HG02943 (cell line): ENCODE data around the gene MESD.

Source experiments
- ATAC-seq: cut with Tn5 transposase; IDR thresholded peaks from one replicate; pipeline ENCODE4 v1.9.1; 2021; ENCODE audit warnings: mild to moderate bottlenecking, low read depth, moderate library complexity; ENCODE audit not compliant: unreplicated experiment

Gene MESD

GRCh38 chr15:80989518-80990478, at the start of gene MESD:
MESD (minus strand) TSS chr15:80989819; CDS start chr15:80989791, 28 bp downstream.
- peak; percentile 94 for ATAC-seq

GRCh38 chr15:81038975-81039607, 49.5 kb upstream of the MESD start:
- no peak for ATAC-seq

- no peak for ATAC-seq
Measured at GRCh38 chr15:81037952-81038743, 48.5 kb upstream of the MESD start.

- no peak for ATAC-seq
Measured at GRCh38 chr15:81033508-81033907, 43.9 kb upstream of the MESD start.

- ATAC-seq, result no peak
Measured at GRCh38 chr15:81032818-81033217, 43.2 kb upstream of the MESD start.

GRCh38 chr15:81032355-81032754, 42.7 kb upstream of the MESD start:
- no peak for ATAC-seq

- ATAC-seq, result no peak
Measured at GRCh38 chr15:81031203-81031602, 41.6 kb upstream of the MESD start.

GRCh38 chr15:81030301-81030750, 40.7 kb upstream of the MESD start:
- no peak for ATAC-seq

GRCh38 chr15:81029414-81030300, 40.0 kb upstream of the MESD start:
- no peak for ATAC-seq

- no peak for ATAC-seq
Measured at GRCh38 chr15:81026836-81027599, 37.4 kb upstream of the MESD start.

GRCh38 chr15:81025721-81026370, 36.2 kb upstream of the MESD start:
- ATAC-seq, result no peak

- ATAC-seq, result no peak
Measured at GRCh38 chr15:81024936-81025335, 35.3 kb upstream of the MESD start.

- ATAC-seq, result no peak
Measured at GRCh38 chr15:81024265-81024872, 34.8 kb upstream of the MESD start.

GRCh38 chr15:81023483-81024264, 34.1 kb upstream of the MESD start:
- ATAC-seq, result peak; percentile 85

GRCh38 chr15:81021321-81021720, 31.7 kb upstream of the MESD start:
- ATAC-seq, result no peak

- no peak for ATAC-seq
Measured at GRCh38 chr15:81018197-81018596, 28.6 kb upstream of the MESD start.

- ATAC-seq, result no peak
Measured at GRCh38 chr15:81016489-81017068, 27.0 kb upstream of the MESD start.
